A172 (cell line): ENCODE results near the gene ACTL8. TPM values are rescaled to one million over a fixed set of nuclear protein-coding genes. Genes with fewer than 3 reads are reported as not detected.

Experiments
- DNase-seq: peaks from one replicate; pipeline ENCODE4 v3.0.0-alpha.2; 2015; ENCODE audit warnings: low spot score
- total RNA-seq: library from RNA; depleted of rRNA; stranded (reverse); fragments of >200 nt; shearing (Covaris generic); gene quantifications from 2 replicates; pipeline ENCODE4 v1.2.3, GENCODE V29; 2014

Gene ACTL8
- total RNA-seq, 1 experiment from 2014 or later: not detected

DNA sequence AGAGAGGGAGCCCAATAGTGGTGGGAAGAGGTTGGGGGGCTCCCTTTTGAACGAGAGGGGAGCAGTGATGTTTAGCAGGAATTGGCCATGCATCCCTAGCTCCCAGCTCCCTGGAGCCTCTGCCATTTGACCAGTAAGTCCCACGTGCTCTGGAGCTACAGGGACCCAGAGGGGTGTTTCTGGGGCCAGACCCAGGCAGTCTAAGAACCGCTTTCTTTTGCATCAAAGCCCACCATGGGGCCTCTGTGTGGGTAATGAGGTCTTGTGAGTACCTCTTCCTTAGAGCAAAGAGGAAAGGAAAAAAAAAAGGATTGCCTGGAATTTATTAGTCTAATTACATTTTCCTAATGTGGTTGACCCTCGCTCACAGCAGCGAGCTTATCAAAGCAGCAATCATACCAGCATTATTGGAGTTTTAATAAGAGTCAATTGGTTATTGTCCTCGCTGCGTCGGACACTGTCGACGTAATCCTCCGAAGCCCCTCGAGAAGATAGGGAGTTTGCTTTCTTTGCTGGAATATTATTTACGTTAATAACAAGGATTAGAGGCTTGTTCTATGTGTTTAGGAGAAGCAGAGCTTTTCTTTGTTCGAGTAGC, 17.6 kb downstream of the ACTL8 start:
- DNase-seq: no peak

- DNase-seq: no peak
These were observed 18.6 kb downstream of the ACTL8 start for GRCh38 chr1:17773591-17774326.

GRCh38 chr1:17774452-17774851, 19.3 kb downstream of the ACTL8 start:
- DNase-seq: no peak

DNA sequence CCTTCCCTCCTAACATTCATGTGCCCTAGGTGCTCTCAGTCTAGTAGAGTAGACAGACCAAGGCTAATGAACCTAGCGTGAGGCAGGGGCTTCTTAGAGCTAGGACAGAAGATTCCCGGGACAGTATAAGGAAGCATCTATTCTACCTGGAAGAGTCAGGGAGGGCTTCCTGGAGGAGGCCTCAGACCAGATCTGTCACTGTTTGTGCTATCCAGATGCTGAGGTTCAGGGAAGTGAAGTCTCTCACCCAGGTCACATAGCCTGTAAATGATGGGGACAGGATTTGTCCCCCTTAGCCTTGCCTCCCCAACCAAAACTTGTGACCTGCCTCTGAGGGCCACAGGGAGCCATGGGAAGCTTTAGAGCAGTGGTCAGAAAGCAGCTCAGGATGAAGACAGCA, 20.7 kb downstream of the ACTL8 start:
- DNase-seq: no peak

DNA sequence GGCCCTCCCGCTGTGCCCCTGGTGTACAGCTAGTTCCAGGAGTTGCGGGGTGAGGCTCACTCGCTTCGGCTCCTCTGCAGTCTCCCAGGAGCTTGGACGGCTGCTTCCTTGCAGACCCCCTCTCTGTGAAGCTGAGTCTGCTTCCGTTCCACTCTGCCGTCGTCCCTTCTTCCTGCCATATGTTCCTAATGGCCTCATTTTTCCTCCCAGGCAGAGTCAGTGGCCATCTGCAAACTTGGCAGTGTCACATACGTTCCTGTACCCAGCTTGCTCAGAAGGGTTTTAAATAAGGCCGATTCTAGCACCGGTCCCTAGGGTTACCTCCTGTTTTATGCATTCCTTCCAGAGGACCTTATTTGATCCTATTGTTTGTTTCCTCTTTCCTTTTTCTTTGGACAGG, 21.3 kb downstream of the ACTL8 start:
- DNase-seq: no peak

DNA sequence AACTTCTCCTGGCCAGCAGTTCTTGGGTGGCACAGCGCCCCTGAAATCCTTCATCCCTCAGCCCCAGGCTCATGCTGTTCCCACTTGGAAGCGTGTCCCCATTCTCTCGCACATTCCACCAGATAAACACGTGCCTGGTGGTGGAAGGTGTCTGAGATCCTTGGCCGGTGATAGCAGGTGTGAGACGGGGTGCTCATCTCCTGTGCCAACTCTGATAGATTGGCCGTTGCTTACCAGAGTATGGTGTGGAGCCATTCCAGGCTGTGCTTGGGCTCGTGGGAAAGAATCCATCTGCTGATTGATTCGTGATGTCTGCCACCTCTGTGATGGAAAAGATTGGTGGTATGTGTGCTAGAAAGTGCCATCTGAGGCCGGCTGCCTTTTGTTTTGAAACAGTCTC, 22.2 kb downstream of the ACTL8 start:
- DNase-seq: no peak

DNA sequence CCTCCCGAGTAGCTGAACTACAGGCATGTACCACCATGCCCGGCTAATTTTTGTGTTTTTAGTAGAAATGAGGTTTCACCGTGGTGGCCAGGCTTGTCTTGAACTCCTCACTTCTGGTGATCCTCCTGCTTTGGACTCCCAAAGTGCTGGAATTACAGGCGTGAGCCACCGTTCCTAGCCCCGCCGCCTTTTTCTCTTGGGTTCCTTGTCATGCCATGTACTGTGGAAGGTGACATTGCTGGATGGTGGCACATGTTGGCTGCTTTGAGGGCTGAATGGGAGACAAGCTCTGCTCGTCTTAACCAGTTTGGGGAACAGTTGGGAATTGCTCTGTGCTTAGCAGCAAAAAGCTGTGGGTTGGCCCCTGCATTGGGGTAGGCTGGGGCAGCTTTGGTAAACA, 22.7 kb downstream of the ACTL8 start:
- DNase-seq: no peak

DNA sequence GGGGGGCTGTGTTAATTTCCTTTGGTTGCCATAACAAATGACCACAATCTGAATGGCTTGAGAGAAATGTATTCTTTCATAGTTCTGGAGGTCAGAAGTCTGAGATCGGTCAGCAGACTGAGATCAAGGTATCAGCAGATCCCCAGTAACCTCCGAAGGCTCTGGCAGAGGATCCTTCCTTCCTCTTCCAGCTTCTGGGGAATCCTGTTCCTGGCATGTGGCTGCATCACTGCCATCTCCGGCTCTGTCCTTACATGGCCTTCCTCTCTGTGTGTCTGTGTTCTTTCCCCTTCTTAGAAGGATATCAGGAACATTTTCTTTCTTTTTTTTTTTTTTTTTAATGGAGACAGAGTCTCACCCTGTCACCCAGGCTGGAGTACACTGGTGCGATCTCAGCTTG, 25.8 kb downstream of the ACTL8 start:
- DNase-seq: no peak

- DNase-seq: no peak
These were observed 34.8 kb downstream of the ACTL8 start for GRCh38 chr1:17789926-17790325.

DNA sequence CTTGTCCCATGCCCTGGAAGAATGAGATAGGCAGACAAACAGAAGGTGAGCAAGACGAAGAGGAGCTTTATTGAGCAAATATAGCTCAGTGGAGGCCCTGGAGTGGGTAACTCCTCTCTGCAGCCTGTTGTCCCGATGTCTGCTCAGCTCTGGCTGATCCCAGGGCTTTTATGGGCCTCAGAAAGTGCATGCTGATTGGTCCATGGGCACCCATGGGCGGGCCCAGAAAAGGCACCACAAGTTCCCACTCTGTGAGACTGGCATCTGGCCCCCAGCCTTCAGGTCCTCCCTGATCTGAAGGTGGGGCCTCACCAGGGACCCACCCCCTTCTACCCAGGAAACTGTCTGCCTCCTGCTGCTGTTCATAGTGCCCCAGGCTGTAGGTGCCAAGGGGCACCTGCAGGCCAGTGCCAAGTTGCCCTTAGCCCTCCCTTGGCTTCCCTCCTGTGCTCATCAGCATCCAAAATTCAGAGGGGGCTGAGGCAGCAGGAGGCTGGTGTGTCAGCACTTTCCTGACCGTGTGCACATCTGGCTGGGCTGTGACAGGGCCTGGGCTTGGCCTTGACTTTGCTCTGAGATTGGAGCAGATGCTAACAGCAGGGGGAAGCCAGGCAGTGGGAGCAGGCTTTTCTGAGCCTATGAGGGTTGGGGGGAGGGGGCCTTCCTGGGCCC, 35.4 kb downstream of the ACTL8 start:
- no peak for DNase-seq

- no peak for DNase-seq
These were observed 35.9 kb downstream of the ACTL8 start for GRCh38 chr1:17791055-17791390.

GRCh38 chr1:17791480-17791879, 36.3 kb downstream of the ACTL8 start:
- no peak for DNase-seq

GRCh38 chr1:17792421-17792820, 37.3 kb downstream of the ACTL8 start:
- DNase-seq: no peak

GRCh38 chr1:17795081-17795809, 40.1 kb downstream of the ACTL8 start:
- no peak for DNase-seq

DNA sequence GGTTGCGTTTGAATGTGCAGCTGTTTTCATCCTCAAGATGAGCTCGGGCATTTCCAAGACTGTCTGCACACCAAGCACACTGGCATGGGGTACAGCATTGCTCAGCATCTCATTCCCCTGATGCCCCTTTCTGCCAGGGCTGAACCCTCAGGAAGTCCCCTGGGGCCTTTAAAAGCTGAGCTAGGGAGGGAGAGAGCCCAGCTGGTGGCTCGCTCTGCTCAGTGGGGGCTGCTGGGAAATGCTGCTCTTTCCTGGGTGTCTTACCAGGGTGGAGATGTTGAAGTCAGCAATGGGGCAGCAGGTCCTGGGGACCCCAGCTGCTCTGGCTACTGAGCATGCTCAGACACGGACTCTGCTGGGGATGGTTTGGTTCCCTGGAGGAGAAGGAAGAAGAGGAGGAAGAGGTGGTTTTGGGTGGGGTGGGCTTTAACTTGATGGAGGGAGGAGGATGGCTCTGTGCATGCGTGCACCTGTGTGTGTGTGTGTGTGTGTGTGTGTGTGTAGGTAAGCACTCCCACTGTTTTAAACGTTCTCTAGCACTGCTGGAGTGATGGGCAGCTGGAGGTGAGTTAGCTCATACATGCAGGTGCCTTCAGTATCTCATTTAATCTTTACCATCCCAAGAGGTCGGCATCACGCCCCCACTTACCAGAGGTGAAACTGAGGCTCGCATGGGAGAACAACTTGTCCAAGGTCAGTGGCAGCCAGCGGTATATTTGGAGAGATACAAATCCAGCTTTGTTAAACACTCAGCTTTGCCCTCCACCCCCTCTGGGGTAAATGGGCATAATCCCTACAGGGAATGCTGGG, 40.9 kb downstream of the ACTL8 start:
- DNase-seq: no peak

GRCh38 chr1:17797478-17797877, 42.3 kb downstream of the ACTL8 start:
- no peak for DNase-seq

GRCh38 chr1:17798011-17798410, 42.9 kb downstream of the ACTL8 start:
- no peak for DNase-seq

DNA sequence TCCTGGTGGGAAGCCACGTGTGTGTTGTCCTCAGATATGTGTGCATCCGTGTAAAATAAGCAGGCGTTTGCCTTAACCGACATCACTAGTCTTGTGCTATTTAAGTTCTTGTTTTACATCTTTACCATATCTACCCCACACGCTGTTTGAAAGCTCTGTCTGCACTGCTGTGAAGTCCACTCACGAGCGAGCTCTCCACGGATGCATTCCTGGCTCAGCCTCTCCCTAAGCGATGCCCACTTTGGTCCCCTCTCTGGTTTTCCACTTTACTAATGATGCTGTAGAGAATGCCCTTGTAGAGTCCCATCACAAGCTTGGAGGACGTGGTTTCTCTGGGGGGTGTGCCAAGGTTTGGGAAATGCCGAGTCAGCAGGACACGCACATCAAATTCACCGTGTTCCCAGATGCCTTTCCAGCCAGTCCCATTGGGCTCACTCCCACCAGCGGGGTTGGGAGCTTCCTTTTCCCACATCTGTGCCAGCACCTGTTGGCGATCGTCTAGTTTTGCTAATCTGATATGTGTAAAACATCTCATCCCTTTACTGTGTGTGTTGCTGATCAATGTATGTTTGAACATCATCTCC, 43.8 kb downstream of the ACTL8 start:
- no peak for DNase-seq

DNA sequence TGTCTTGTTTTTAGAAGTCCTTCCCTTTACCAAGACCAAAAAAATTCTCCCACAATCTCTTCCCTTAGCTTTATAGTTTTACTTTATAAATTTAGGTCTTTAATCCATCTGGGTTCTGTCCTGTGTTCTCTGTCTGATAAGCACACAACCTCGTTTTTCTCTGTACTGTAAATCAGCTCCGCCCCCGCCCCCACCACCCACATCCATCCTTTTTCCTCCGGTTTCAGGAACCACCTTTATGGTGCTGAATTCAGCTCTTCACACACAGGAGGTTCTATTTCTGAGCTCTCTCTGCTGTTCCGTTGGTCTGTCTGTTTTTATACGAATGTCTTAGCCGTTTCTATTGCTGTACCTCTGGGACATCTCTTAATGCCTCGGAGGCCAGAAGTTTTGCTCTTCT, 44.5 kb downstream of the ACTL8 start:
- no peak for DNase-seq

GRCh38 chr1:17802164-17802563, 47.0 kb downstream of the ACTL8 start:
- DNase-seq: no peak

DNA sequence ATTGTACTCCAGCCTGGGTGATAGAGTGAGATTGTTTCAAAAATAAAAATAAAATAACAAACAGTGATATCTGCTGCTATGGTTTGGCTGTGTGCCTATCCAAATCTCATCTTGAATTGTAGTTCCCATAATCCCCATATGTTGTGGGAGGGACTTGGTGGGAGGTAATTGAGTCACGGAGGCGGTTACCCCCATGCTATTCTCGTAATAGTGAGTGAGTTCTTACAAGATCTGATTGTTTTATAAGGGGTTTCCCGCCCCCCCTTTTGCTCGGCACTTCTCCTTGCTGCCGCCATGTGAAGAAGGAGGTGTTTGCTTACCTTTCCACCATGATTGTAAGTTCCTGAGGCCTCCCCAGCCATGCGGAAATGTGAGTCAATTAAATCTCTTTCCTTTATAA, 47.8 kb downstream of the ACTL8 start:
- no peak for DNase-seq
